Suprapubic skin (tissue), 3 donors: Measurements from ENCODE around the gene CEP192.

Experiments
- POLR2A ChIP-seq, 2 donors: fragments of 450-650 bp; IDR thresholded peaks; one replicate each; pipeline ENCODE4 v1.6.1; 2017; ENCODE audit warnings: antibody characterized with exemption in 2 of 2, mild to moderate bottlenecking in 2 of 2, moderate library complexity in 2 of 2
- TF ChIP-seq, protein P1 (sequence below), 2 donors: fragments of 200-600 bp in 1 of 2; fragments of 450-650 bp in 1 of 2; sonication (generic) in 1 of 2; IDR thresholded peaks; one replicate each; pipeline ENCODE4 v1.5.1; 2016 to 2019; ENCODE audit warnings: antibody characterized with exemption in 2 of 2, mild to moderate bottlenecking in 1 of 2, moderate library complexity in 1 of 2

DNA sequence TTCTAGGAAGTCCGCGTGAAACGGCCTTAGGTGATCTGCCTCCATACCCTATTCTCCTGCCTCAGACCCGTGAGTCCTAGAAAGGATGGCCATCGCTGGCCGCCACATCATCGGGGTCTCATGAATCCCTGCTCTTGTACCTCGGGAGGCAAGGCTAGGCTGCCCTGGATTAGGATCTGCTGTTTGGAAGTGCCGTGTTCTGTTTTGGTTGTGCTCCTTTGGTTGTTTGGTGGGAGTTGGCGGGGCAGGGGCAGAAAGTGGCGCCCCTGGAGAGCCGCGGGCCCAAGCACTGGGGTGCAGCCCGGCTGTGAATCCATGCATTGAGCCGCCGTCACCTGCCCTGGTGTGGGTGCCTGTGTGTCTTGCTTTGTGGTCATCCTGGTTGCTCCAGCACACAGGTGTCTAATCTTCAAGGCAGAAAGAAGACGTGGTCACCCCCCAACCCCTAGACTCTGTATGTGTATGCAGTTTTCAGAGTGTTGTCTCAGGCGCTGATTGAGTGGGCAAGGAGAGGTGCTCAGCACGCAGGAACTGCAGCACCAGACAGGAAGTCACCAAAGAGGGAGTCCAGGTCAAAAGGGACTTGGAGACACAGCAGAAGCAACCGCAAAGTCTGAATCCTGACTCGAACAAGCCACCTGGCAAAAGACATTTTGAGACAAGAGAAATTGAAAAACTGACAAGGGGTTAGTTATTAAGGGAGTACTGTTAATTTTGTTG lies 147.4 kb downstream of the CEP192 start:
- TF ChIP-seq, protein P1, sequence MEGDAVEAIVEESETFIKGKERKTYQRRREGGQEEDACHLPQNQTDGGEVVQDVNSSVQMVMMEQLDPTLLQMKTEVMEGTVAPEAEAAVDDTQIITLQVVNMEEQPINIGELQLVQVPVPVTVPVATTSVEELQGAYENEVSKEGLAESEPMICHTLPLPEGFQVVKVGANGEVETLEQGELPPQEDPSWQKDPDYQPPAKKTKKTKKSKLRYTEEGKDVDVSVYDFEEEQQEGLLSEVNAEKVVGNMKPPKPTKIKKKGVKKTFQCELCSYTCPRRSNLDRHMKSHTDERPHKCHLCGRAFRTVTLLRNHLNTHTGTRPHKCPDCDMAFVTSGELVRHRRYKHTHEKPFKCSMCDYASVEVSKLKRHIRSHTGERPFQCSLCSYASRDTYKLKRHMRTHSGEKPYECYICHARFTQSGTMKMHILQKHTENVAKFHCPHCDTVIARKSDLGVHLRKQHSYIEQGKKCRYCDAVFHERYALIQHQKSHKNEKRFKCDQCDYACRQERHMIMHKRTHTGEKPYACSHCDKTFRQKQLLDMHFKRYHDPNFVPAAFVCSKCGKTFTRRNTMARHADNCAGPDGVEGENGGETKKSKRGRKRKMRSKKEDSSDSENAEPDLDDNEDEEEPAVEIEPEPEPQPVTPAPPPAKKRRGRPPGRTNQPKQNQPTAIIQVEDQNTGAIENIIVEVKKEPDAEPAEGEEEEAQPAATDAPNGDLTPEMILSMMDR (IDR thresholded peaks at IDR 0.05) = no peak
- no peak for TF ChIP-seq POLR2A (IDR thresholded peaks at IDR 0.05)
